GM18502 (cell line): ENCODE results near the gene C4orf50.

Source experiments
- ATAC-seq: cut with Tn5 transposase; IDR thresholded peaks from one replicate; pipeline ENCODE4 v1.9.1; 2021; ENCODE audit warnings: mild to moderate bottlenecking; ENCODE audit not compliant: unreplicated experiment, poor library complexity

C4orf50 gene

GRCh38 chr4:6044276-6044675, 26.0 kb upstream of the C4orf50 start:
- ATAC-seq, result no peak

GRCh38 chr4:6043843-6044242, 25.6 kb upstream of the C4orf50 start:
- no peak for ATAC-seq

DNA sequence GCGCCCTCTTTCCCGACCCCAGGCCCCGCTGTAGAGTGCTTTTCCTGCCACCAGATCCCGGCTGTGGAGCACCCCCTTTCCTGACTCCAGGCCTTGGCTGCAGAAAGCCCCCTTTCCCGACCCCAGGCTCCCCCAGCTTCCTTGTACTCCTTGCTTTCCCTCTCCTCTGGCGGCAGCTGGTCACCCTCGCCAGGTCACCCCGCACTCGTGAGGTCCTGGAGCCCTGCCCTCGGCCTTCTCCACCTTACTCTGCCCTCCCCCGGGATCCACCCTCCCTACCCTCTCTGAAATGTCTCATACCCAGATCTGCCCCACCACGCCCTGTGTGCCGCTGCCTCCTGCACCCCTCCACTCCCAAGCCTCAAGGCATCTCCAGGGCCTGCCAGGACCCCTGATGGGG, 25.0 kb upstream of the C4orf50 start:
- ATAC-seq, result no peak

- no peak for ATAC-seq
Measured at GRCh38 chr4:6042293-6043063, 24.2 kb upstream of the C4orf50 start.

DNA sequence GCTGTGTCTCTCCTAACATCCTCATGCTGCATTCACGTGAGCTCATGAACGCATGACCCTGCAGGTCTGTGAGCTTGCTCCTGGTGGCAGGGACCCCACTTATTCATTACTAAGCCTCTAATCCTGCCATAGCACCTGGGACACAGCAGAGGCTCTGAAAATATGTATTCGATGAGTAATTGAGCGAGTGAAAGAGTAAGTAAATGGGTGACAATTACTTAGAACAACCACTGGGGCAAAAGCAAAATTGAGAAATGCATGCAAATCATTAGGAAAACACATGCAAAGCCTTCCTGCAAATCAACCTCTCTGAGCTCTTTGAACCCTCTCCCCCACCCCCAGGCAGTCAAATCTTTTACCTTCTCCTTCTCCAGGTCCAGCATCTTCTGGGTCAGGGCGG, 23.6 kb upstream of the C4orf50 start:
- ATAC-seq, result no peak

DNA sequence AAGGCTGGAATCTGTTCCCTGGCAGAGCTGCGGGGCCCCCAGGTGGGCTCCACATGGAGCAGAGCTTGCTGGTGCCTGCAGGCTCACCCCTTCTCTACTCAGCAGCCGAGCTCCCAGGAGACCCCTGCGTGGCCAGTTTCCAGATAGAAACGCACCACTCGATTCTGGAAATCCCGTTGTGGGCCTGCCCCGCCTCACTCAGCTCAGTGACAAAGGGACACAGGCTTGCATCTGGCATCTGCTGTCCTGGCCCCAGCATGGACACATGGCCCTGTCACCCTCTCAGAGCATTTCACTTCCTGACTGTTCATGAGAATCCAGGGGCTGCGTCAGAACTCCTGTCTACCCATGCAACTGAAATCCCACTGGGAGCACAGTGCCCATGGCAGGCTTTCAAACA, 20.5 kb upstream of the C4orf50 start:
- no peak for ATAC-seq

GRCh38 chr4:6035786-6036185, 17.6 kb upstream of the C4orf50 start:
- no peak for ATAC-seq

GRCh38 chr4:6033381-6033780, 15.2 kb upstream of the C4orf50 start:
- no peak for ATAC-seq

- ATAC-seq, result no peak
Measured at GRCh38 chr4:6032249-6033244, 14.3 kb upstream of the C4orf50 start.

- ATAC-seq, result no peak
Measured at GRCh38 chr4:6031846-6032245, 13.6 kb upstream of the C4orf50 start.

GRCh38 chr4:6030679-6031078, 12.4 kb upstream of the C4orf50 start:
- no peak for ATAC-seq

GRCh38 chr4:6029254-6029653, 11.0 kb upstream of the C4orf50 start:
- ATAC-seq, result no peak

- ATAC-seq, result no peak
Measured at GRCh38 chr4:6028168-6028567, 9.9 kb upstream of the C4orf50 start.

- no peak for ATAC-seq
Measured at GRCh38 chr4:6027392-6027791, 9.2 kb upstream of the C4orf50 start.

GRCh38 chr4:6024313-6024960, 6.2 kb upstream of the C4orf50 start:
- ATAC-seq, result no peak

- ATAC-seq, result no peak
Measured at GRCh38 chr4:6023731-6024130, 5.5 kb upstream of the C4orf50 start.

DNA sequence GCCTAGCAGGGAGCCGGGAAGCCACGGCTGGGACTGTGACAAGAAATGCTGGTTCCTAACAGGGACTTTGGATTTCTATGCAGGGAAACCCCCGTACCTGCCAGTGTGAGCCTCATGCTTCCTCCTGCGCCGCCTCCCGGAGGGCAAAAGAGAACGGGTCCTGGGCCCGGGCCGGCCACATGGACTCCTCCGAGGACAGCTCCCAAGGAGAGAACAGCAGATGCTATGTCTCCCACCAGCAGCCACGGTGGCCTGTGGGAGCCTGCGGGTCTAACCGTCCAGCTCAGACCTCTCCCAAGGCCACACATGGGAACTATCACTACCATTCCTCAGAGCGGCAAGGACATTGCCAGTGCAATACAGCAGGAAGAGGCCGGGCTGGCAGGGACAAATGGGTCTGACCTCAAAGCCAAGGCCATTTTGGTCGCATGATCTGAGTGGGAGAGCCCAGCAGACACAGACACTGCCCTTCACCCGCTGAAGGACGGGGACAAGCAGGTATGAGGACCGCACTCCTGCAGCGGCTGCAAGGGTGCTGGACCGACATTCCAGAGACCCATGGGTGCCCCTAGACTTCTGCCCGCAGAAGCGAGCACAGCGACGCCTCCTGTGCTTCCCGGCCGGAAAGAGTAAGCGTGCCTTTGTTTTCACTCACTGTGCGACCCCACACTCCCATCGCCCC, 4.5 kb upstream of the C4orf50 start:
- ATAC-seq, result no peak

DNA sequence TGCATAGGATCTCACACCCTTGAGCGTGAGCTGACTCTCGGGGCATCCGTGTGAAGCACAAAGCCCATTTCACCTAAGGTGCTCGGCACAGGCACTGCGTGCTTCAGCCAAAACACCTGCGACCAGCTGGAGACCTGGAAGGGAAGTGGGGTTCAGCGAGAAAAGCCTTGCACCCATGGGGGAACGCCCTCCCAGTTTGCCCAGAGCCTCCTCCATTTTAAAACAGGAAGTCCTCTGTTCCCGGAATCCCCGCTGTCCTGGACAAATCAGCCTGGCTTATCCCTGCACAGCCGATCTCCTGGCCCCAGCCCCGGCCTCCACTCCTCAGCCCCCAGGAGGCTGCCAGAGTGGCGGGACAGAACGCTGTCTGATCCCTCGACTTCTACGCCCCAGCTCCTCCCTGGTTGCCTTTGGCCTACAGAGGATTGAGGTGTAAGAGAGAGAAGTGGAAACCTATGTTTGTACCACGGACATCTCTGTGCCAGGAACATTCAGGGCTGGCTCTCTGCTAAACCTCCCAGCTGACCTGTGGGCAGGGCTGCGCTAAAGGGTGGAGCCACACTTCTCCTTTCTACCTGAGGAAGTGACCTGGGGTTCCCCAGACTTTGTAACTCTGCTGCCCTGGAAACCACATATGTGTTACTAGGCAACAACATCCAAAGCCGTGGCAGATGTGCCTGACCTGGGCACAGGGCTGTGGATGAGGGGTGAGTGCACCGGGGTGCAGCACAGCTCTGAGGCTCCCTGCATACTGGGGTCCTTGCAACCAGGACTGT, 3.8 kb upstream of the C4orf50 start:
- ATAC-seq, result no peak

- ATAC-seq, result no peak
Measured at GRCh38 chr4:6020613-6021012, 2.4 kb upstream of the C4orf50 start.
